Measurements from ENCODE around the gene OBP2B.

DNA sequence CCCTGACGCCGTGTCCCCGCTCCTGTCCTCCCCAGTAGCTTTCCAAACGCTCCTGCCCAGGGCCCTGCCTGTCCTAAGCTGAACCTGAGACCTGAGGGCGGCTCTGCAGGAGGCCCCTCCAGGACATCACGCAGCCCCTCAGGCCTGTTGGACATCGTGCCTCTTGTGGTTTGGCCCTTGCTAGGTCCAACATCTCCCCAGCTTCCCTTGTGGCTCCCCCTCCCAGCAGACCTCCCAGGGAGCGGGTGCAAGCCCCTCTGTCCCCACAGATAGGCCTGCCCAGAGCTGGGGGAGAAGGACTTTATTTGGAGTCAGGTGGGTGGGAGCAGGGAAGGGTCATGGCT is 4.1 kb downstream of the OBP2B start:
- TF ChIP-seq CTCF (IDR thresholded peaks at IDR 0.05; ENCODE audit: insufficient read depth, low read length) (no peak), POLR2AphosphoS5 (IDR thresholded peaks at IDR 0.05; ENCODE audit: low read depth) (no peak), GABPA (IDR thresholded peaks at IDR 0.05; ENCODE audit: low read depth) (no peak), REST (IDR thresholded peaks at IDR 0.05; ENCODE audit: insufficient replicate concordance, low read depth) (no peak)

Measured in HL-60 (cell line).